Measurements from ENCODE around the gene UQCR10. TPM values are rescaled to one million over a fixed set of nuclear protein-coding genes. Genes with fewer than 3 reads are reported as not detected.

UQCR10 gene
- total RNA-seq, 1 donor from 2014 or later: 77.4 TPM

GRCh38 chr22:29720811-29721323, 46.3 kb upstream of the UQCR10 start:
- no peak overlapping the region for H3K27ac Mint-ChIP-seq (ENCODE audit: unreplicated experiment)
- peaks cover 39% of the 10 kb centered on the region for H3K27me3 Mint-ChIP-seq (ENCODE audit: unreplicated experiment)
- H3K36me3 Mint-ChIP-seq (ENCODE audit: unreplicated experiment): no peaks in the 10 kb centered on the region
- no peaks in the 10 kb centered on the region for H3K4me1 Mint-ChIP-seq (ENCODE audit: unreplicated experiment)
- H3K4me3 Mint-ChIP-seq (ENCODE audit: unreplicated experiment): no peak overlapping the region
- no peak for DNase-seq (ENCODE audit: extremely low spot score, unreplicated experiment)
- peaks cover 3% of the 10 kb centered on the region for H3K9me3 Mint-ChIP-seq (ENCODE audit: unreplicated experiment)
- TF ChIP-seq CTCF (IDR thresholded peaks at IDR 0.05): no peak

GRCh38 chr22:29722151-29722550, 45.0 kb upstream of the UQCR10 start:
- Mint-ChIP-seq H3K9me3 (ENCODE audit: unreplicated experiment) (no peaks in the 10 kb centered on the region), H3K4me3 (ENCODE audit: unreplicated experiment) (no peak overlapping the region), H3K4me1 (ENCODE audit: unreplicated experiment) (no peaks in the 10 kb centered on the region), H3K36me3 (ENCODE audit: unreplicated experiment) (no peaks in the 10 kb centered on the region), H3K27ac (ENCODE audit: unreplicated experiment) (no peak overlapping the region), H3K27me3 (ENCODE audit: unreplicated experiment) (peaks cover 31% of the 10 kb centered on the region)
- TF ChIP-seq CTCF (IDR thresholded peaks at IDR 0.05): no peak
- DNase-seq (ENCODE audit: extremely low spot score, unreplicated experiment): no peak

GRCh38 chr22:29722587-29722986, 44.6 kb upstream of the UQCR10 start:
- DNase-seq (ENCODE audit: extremely low spot score, unreplicated experiment): no peak
- no peak overlapping the region for H3K4me3 Mint-ChIP-seq (ENCODE audit: unreplicated experiment)
- H3K27me3 Mint-ChIP-seq (ENCODE audit: unreplicated experiment): peaks cover 30% of the 10 kb centered on the region
- no peaks in the 10 kb centered on the region for H3K9me3 Mint-ChIP-seq (ENCODE audit: unreplicated experiment)
- no peak for TF ChIP-seq CTCF (IDR thresholded peaks at IDR 0.05)
- H3K4me1 Mint-ChIP-seq (ENCODE audit: unreplicated experiment): no peaks in the 10 kb centered on the region
- no peaks in the 10 kb centered on the region for H3K36me3 Mint-ChIP-seq (ENCODE audit: unreplicated experiment)
- no peak overlapping the region for H3K27ac Mint-ChIP-seq (ENCODE audit: unreplicated experiment)

- no peak for TF ChIP-seq CTCF (IDR thresholded peaks at IDR 0.05)
- no peaks in the 10 kb centered on the region for H3K4me1 Mint-ChIP-seq (ENCODE audit: unreplicated experiment)
- no peaks in the 10 kb centered on the region for H3K9me3 Mint-ChIP-seq (ENCODE audit: unreplicated experiment)
- no peak for DNase-seq (ENCODE audit: extremely low spot score, unreplicated experiment)
- peaks cover 22% of the 10 kb centered on the region for H3K27me3 Mint-ChIP-seq (ENCODE audit: unreplicated experiment)
- H3K36me3 Mint-ChIP-seq (ENCODE audit: unreplicated experiment): no peaks in the 10 kb centered on the region
- H3K4me3 Mint-ChIP-seq (ENCODE audit: unreplicated experiment): no peak overlapping the region
- H3K27ac Mint-ChIP-seq (ENCODE audit: unreplicated experiment): no peak overlapping the region
Observed at GRCh38 chr22:29723766-29724165, 43.4 kb upstream of the UQCR10 start.

- Mint-ChIP-seq H3K4me3 (ENCODE audit: unreplicated experiment) (no peak overlapping the region), H3K36me3 (ENCODE audit: unreplicated experiment) (no peaks in the 10 kb centered on the region), H3K9me3 (ENCODE audit: unreplicated experiment) (no peaks in the 10 kb centered on the region), H3K27ac (ENCODE audit: unreplicated experiment) (no peak overlapping the region), H3K4me1 (ENCODE audit: unreplicated experiment) (no peaks in the 10 kb centered on the region), H3K27me3 (ENCODE audit: unreplicated experiment) (peaks cover 14% of the 10 kb centered on the region)
- DNase-seq (ENCODE audit: extremely low spot score, unreplicated experiment): no peak
- TF ChIP-seq CTCF (IDR thresholded peaks at IDR 0.05): no peak
Observed at GRCh38 chr22:29724843-29725242, 42.3 kb upstream of the UQCR10 start.
